IPS DF 4.7 (cell line): ENCODE data around the gene USH1C.

Experiments used
- DNase-seq: peaks from one replicate; pipeline ENCODE4 v3.0.0-alpha.2; 2013; ENCODE audit warnings: low spot score; ENCODE audit errors: extremely low read depth

Gene USH1C

DNA sequence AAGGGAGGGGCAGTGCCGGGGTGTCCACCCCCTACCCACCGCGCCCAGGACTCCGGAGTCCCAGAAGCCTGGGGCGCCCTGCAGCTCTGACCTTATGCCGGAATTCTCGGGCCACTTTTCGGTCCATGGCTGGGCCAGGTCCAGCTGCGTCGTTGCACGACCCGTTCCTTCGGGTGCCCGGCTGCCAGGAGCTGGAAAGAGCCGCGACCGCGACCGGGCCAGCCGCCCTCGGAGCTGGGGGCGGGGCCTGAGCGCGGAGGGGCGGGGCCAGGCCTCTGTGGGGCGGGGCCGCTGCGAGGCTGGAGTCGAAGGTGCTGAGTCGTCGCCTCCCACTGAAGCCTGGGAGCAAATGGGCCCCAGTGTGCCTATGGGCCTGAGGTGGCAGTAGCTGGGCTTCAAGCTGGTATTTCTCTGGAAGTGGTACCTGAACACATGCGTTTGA is at the start of gene USH1C:
USH1C (minus strand) TSS at position 236 of the 442 bp plus-strand sequence; CDS start at position 127, 109 bp downstream.
- no peak for DNase-seq

DNA sequence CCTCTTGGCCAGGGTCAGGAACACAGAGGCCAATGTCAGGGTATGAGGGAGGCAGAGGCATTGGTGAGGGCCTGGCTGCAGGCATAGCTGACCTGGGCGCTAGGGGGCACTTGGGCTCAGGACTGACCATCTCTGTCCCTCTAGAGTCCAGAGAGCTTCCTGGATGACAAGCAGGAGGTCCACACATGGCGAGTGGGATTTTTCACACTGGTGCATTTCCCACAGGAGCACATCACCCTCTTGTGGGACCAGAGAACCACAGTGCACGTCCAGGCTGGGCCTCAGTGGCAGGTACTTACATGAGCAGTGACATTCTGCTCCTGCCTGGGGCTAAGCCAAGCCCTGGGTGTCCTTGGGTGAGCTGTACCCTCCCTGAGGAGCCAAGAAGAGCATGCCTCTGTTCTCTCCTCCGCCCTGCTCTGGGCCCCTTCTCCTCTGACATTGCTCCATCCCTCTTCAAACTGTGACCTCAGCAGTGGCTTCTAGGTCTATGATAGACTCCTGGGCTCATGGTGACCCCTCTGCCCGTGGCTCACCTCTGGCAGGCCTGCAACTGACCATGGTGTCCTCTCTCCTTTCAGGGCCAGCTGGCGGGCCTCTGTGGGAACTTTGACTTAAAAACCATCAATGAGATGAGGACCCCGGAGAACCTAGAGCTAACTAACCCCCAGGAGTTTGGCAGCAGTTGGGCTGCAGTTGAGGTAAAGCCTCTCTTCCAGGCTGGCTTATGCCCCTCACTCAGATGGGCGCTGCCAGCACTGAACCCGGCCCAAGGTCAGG is 49.4 kb upstream of the USH1C start:
- DNase-seq: no peak

DNA sequence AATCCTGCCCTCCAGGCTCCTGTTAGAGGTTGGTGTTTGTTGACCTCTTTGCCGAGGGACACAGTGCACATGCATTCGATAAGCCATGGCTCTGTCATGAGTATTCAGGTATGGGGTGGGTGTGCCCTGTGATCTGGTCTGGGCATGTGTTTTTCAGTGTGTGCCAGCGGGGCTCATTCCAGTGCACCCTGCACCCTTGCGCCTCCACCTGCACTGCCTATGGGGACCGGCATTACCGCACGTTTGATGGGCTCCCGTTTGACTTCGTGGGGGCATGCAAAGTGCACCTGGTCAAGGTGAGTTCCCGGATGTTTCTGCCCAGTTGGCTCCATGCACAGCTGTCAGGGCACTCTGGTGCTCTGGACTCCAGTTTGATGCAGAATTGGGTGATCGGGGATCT is 47.1 kb upstream of the USH1C start:
- DNase-seq: no peak

DNA sequence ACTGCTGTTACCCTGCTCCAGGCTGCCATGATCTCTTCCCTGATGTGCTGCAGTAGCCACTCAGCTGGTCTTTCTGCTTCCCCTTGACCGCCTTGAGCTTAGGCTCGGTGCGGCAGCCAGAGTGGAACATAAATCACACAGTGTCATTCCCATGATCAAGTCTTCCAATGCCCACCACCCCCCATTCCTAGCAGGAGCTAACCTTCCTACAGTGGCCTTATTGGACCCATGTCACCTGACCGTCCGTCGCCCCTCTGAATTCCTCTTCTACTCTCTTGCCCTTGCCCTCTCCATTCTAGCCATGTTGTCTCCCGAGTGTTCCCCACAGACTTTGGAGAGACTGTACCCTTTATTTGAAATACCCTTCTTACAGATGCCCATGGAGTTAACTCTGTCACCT is 46.2 kb upstream of the USH1C start:
- DNase-seq: no peak

DNA sequence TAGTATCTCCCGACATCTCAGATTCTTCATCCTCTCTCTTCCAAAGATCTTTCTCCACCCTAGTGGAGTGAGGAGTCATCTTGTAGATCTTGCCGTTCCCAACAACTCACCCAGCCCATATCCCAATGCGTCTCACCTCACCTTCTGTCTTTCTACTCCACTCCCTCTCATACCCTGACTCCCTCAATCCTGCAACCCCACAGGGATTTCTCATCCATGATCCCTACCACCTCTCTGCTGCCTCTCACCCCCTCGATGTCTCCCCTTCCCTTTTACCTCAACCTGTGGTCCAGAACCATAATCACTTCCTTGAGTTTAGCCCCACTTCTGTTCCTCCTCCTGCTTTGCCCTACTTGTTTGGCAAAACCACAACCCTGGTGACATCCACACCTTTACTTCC is 44.5 kb upstream of the USH1C start:
- DNase-seq: no peak

DNA sequence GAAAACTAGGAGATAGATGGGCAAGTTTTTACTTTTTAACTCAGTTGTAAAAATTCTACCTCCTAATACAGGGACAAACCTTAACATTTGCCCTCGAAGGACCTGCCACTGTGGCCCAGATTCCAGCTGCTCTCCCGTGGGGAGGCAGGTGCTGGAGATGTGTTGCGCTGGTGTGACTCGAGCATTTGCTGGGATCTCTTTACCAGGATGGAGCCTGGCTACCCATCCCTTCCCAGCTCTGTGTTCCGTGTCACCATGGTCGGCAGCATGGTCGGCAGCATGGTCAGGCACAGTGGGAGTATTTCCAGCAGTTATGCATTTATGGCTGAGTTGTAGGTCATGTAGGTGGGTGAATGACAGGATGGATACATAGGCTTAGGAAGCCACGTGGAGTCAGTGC is 44.0 kb upstream of the USH1C start:
- DNase-seq: no peak

DNA sequence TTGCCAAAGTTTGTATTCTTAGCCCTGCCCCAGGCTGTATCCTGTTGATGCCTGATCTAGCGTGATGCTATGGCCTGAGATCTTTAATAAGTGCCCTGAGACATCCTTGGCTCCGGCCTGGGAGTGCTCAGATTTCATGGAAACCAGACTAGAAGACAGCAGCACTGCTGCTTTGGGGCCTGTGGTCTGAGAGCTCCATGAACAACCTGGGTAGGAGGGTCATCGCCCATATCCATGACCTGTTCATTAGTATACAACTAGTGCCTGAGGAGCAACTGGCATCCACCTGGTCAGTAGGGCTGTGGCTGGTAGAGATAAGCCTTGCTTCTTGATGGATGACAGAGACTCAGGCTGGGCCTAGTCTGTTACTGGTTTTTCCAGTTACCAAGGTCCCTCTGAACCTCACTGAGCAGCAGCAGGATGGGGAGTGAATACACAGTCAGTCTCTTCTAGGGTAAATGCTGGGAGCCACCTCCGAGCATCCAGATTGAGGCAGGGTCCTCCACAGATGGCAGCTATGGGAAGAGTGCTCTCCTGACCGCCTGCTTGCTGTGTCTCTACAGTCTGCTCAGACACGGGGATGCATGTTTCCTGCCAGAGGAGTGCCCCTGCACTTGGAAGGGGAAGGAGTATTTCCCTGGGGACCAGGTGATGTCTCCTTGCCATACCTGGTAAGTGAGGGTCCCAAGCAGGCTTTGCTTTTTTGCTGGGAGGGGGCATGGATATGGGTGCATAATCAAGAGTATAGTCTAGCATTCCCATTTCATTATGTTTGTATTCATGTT is 41.9 kb upstream of the USH1C start:
- DNase-seq: no peak

DNA sequence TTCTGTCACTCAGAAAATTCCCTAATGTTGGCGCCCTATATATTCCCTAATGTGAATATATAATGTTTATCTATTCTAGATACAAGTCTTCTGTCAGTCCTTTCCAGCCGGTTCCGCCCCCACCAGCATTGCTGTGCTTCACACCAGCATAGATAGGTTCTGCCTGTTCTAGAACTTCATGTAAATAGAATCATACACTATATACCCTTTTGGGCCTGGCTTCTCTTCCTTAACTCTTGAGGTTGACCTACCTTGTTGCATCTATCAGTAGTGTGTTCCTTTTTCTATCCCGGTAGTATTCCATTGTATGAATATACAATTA is 37.5 kb upstream of the USH1C start:
- no peak for DNase-seq

DNA sequence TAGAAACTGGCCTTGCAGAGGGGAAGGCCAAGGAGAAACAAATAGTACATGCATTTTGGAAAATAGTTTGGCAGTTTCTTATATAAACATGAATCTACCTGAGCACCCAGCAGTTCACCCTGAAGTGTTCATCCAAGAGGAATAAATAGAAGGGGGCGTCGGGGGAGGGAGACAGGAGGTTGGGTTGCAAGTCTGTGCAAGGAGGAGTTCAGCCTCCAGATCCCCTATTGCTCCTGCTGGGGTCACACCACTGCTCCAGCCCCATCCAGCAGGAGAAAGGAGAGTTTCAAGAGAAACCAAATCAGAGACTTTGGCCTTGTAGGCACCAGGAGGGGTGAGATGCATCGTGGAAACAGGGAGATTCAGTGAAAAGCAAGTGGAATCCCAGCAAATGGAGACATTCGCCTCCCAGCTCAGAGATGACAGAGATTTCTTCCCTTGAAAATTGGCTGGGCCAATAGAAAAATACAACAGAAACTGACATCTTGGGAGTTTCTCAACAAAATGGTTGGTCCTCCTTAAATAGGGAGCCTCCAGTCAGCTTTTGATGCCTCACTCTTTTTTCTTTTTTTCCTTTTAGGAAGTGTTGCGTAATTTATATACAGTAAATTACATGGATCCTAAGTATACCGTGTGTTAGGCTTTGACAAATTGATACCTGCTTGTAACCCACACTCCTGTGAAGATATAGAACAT is 37.0 kb upstream of the USH1C start:
- no peak for DNase-seq

DNA sequence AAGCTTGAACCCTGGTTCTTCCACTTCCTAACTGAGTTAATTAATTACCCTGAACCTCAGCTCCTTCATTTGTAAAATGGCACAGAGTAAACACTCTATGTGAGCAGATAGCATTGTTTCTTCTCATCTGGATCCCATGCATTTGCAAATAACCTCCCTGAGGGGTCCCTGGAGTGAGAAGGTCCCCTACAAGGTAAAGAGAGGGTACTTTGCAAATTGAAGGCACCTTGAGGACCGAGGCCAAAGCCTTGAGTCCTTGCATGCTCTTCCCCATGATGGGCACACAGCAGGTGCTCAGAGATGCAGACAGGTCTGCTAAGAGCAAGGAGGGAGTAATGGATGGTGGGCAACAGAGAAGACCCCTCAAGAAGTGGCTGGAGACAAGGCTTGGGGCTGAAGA is 36.1 kb upstream of the USH1C start:
- no peak for DNase-seq

DNA sequence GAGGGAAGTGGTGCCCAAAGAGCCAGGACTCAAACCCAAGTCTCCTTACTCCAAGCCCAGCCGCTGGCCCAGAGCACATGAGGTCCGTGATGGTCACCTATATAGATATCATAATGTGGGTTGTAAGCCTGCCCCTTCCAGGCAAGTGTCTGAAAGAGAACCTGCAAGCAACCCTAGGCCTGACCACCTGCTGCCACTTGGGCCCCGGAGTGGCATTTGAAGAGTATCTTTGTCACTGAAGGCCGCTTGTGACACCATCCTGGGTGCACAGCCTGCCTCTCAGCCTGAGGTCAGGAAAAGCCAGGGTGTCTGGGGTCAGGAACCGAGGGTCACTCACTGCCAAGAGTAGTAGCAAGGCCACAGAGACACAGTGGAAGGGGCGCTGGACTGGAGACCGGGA is 35.2 kb upstream of the USH1C start:
- no peak for DNase-seq

DNA sequence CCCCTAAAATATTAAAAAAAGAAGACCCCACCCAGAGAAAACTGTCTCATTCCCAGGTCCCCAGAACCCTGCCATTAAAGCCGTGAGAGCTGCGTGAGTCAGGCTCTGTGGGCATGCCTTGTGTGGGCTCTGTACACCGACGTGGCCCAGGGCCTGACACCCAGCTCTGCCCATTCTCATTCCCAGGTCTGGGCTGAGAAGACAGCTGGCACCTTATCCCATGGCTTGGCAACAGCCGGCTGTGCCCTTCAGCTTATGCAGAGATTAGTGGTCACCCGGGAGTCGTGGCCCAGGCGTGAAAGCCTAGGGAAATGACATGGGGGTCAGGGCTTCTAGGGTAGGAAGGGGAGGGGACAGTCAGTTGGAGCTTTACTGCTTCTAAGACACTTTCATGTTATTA is 34.7 kb upstream of the USH1C start:
- no peak for DNase-seq

DNA sequence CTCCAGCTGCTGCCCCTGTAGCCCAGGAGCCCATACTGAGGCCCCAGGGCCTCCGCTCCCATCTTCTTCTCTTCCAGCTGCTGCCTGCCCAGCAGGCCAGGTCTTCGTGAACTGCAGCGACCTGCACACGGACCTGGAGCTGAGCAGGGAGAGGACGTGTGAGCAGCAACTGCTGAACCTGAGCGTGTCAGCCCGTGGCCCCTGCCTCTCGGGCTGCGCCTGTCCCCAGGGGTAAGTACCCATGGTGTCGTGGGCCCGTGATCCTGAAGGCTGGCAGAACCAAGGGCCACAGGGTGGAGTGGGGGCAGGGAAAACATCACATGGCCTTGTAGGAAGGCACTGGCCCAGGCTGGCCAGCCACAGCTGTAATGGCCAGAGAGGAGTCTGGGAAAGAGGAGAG is 34.1 kb upstream of the USH1C start:
- DNase-seq: no peak

DNA sequence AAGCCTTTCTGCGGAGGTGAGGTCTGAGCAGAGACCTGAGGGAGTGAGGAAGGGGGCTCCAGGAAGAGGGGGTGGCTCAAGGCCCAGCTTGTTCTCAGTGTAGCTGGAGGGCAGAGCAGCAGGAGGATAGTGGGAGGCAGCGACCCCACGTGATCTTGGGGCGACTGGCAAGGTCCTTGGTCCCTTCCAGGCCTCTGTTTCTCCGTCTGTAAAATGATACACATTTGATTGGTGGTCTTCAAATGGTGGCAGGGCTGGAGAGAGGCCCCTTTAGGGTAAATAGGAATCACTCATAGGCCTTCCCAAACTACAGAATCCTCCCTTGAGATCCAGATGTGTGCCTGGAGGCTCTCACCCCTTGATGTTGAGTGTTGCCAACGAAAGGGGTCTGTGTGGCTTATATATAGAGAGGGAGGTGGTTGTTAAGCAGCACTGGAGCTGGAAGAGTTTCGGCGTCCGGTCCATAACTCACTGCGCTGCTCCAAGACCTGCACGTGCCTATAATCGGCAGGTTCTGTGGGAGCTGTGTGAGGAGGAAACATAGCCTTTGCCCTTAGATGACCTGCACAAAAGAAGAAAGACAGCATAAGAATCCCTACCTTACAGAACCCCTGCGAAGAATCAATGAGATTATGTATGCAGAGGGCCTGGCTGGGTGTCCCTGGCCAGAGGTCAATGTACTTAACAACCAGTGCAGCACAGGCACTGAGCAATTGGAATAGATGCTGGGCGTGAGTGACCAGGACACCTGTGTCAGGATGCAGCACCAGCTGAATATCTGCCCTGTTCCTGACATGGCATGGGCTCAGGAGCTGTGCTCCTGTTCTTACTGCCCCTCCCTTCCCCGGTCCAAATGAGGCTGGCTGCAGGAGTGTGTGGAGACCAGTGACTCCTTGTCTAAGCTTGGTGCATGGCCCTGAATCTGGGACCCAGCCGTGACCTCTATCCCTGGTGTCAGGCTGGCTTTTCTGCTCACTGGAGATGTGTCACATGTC is 31.5 kb upstream of the USH1C start:
- DNase-seq: no peak

DNA sequence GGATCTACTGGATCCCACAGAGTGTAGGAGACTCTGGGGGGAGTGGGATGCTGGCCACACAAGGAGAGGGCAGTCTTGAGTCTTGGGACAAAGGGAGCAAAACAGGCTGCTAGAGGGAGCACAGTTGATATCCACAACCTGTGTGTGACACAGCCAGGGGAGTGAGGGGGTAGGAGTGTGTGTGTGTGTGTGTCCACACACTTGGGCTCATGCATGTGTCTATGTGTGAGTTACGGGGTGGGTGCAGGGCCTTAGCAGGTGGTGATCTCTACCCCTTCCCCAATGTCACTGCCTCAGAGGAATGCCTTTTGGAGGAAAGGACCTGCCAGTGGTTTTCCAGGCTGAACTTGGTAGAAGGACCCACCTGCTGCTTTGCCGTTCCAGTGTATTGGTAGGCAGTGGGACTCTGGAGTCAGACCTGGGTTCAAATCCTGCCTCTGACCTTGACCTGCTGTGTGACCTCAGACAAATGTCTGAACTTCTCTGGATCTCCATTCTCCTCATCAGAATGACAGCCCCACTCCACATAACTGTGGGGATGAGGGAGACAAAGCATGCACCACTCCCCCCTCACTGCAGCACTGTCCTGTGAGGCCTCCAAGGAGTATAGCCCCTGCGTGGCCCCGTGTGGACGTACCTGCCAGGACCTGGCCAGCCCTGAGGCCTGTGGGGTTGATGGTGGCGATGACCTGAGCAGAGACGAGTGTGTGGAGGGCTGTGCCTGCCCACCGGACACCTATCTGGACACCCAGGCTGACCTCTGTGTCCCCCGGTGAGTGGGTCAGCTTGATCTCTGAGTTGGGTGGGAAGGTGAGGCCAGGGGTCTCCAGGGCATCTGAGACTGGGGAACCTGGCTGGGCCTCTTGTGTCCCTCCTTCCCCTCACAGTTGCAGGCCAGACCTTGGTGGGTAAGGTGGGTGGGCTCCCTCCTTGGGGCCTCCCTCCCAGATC is 30.2 kb upstream of the USH1C start:
- DNase-seq: no peak

DNA sequence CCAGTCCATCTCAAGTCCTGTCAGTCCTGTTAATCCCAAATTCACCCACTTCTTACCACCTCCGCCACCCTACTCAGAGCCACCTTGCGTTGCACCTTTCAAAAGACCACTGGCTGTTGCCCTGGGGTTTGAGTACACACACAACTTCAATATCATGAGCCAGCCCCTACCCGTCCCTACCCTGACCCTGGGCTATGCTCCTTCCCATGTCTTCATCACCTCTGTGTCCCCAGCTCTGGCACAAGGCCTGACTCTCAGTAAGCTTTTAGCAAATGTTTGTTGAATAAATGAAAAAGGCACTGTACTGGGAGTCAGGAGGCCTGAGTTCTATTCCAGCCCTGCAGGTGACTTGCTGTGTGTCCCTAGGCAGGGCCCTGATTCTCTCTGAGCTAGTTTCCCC is 29.3 kb upstream of the USH1C start:
- DNase-seq: no peak

DNA sequence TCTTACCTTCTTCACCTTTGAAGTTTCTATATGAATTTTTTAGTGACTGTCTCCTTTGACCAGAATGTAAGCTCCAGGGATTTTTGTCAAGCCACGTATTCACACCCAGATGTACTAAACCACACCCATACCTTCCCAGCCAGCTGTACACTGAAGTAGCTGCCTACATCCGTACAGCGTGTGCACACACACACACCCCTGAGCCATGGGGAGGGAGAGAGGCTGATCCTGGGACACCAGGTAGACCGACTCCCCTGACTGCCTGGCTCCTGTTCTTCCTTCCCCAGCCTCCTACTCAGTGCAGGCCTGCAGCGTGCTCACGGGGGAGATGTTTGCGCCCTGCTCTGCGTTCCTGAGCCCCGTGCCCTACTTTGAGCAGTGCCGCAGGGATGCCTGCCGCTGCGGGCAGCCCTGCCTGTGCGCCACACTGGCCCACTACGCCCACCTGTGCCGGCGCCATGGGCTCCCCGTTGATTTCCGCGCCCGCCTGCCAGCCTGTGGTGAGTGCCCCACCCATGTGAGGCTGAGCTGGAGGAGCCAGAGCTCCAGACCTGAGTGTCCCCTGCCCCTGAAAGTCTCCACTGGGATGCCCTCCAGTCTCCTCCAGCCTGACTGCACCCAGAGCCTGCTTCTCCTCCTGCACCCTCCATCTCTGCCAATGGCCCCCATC is 28.7 kb upstream of the USH1C start:
- no peak for DNase-seq

DNA sequence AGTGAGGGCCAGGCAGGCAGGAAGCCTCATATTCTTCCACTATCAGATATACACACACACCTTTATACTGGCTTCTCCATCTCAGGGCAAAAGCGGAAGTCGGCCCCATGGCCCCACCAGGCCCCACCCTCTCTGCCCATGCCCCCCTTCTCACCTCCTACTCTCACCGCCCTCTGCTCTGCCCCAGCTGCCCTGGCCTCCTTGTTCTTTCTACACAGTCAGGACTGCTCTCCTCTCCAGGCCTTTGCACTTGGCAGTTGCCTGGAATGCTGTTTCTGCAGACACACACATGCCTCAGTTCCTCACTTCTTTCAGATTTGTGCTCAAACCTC is 28.1 kb upstream of the USH1C start:
- DNase-seq: no peak
